ENCODE data around the gene MCTP1.
"Not testable (repeated sequence)": the region's sequence is repeated elsewhere in the genome, so short reads cannot be mapped to it uniquely, and the experiment has no call there.

The MCTP1 gene

GRCh38 chr5:94983861-94984535 is 300.9 kb downstream of the MCTP1 start:
- FAIRE-seq, result no peak
- no peak for DNase-seq (ENCODE audit: insufficient read length, low spot score)

DNA sequence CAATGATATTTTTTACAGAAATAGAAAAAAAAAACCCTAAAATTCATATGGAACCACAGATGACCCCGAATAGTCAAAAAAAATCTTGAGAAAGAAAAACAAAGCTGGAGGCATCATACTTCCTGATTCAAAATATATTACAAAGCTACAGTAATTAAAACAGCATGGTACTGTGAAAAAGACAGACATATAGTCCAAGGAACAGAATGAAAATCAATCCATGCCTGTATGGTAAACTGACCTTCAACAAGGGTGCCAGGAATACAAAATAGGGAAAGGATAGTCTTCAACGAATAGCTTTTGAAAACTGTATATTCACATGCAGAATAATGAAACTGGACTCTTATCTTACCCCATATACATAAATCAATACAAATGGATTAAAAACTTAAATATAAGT is 307.5 kb downstream of the MCTP1 start:
- FAIRE-seq (no peak), DNase-seq (ENCODE audit: insufficient read length, low spot score) (no peak)

- FAIRE-seq (no peak), DNase-seq (ENCODE audit: insufficient read length, low spot score) (no peak)
Measured at GRCh38 chr5:94976853-94977252, 308.0 kb downstream of the MCTP1 start.

GRCh38 chr5:94972268-94972667 is 312.6 kb downstream of the MCTP1 start:
- no peak for DNase-seq (ENCODE audit: insufficient read length, low spot score)
- no peak for FAIRE-seq

- FAIRE-seq, result no peak
- no peak for DNase-seq (ENCODE audit: insufficient read length, low spot score)
Measured at GRCh38 chr5:94969174-94969573, 315.7 kb downstream of the MCTP1 start.

DNA sequence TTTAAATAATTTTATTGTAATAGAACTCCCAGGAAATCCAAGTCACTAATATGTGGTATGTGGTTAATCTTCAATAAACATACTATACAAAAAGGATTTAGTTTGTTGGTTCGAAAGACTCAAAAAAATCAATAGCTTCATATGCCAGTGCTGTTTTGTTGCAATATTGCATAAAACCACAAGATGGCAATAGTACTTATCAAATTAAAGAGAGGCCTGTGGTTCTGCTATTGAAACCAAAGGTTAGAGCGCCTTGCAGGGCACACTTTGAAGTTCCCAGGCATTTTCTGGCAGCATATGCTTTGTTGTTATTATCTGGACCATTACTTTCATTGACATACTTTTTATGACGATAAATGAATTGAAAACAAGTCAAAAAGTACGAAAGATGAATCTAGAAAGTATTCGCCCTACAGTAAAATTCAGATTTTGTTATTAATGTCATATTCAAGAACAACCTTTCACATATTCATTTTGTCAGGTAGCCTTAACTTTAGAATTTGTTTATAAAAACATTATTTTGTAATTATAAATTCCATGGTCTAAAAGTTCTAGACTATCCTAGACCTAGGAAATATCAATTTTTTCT is 316.3 kb downstream of the MCTP1 start:
- no peak for FAIRE-seq
- peak; percentile 30 for DNase-seq (ENCODE audit: insufficient read length, low spot score)

DNA sequence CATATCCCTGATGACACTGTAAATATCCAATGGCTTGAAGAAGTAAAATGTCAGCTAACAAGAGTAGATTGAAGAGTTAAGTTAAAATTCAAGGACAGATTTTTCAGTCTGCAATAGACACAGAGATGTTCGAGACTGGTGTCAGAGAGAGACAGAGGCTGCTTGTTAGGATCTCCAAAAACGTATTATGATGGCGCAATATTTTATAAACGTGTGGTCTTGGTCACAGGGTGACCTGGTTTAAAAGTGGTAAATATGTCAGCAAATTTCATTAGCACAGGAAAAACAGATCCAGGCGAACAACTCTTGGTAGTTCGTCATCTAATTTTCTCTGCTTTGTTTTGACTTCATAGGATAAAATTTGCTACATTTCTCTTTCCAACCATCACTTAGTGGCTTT is 317.4 kb downstream of the MCTP1 start:
- FAIRE-seq, result no peak
- DNase-seq (ENCODE audit: insufficient read length, low spot score), result no peak

DNA sequence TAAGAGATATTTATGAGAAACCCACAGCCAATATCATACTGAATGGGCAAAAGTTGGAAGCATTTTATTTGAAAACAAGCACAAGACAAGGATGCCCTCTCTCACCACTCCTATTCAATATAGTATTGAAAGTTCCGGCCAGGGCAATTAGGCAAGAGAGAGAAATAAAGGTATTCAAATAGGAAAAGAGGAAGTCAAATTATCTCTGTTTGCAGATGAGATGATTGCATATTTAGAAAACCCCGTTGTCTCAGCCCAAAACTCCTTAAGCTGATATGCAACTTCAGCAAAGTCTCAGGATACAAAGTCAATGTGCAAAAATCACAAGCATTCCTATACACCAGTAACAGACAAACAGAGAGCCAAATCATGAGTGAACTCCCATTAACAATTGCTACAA is 325.6 kb downstream of the MCTP1 start:
- DNase-seq (ENCODE audit: insufficient read length, low spot score); FAIRE-seq: not testable (repeated sequence)

DNA sequence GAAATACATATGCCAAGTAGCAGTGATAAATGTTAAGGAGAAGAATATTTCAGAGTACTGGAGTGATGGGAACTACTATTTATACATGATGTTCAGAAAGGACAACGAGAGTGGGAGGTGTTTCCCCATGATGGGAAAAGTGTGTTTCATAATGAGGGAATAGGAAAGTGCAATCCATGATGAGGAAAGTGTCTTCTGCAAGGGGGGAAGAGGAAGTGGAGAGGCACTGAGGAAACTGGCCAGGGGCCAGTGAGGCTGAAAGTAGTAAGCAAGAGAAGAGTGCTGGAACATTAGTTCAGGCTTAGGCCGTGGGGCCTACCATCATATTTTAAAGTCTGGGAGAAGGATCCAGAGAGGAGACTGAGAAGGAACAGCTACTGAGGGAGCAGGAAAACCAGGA is 339.2 kb downstream of the MCTP1 start:
- FAIRE-seq, result no peak
- DNase-seq (ENCODE audit: insufficient read length, low spot score), result no peak

DNA sequence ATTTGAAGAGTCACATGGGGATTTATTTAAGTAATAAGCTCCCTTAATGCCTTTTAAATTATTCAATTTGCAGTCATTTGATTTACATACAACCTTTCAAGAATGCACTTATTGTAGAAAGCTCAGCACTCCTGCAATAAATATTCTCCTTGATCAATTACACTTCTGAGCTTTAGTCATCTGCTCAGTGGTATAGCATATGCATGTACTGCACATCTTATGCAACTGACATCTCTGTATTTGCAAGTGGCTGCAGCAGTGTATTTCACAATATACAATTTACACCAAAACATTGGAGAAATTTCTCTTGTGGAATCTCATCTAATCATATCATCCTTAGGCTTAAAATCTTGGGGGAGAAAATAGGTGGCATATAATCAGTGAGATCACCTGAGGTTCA is 340.7 kb downstream of the MCTP1 start:
- FAIRE-seq, result no peak

DNA sequence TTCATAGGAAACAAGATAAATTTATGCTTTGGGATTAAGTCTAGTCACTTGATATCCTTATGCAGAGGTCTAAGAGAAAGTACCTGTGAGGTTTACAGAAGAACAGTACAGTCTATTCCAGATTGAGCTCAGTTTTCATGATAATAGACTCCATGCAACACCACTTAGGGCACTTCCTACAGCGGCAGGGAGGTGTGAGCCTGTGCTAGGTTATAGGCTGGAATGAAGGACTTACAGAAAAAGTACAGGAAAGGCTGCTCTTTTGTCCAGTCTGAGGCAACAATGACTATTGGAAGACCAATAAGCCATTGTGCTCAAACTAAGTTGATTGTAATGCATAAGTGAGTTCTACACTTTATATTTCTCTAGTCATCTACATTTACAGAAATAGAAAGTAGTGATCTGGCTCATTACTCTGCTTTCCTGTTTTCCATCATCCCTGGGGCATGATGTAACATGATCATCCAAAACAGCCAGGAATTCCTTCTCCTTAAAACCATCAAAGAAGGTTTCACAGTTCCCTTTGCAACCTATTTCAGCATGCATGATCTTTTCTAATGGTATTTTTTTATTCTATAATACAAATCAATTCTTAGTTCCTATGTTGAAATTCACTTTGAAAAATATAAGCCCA is 343.7 kb downstream of the MCTP1 start:
- FAIRE-seq (no peak), DNase-seq (ENCODE audit: insufficient read length, low spot score) (no peak)

More for the DNA sequence above, 340.7 kb downstream of the MCTP1 start:
- no peak for DNase-seq (ENCODE audit: insufficient read length, low spot score)

DNA sequence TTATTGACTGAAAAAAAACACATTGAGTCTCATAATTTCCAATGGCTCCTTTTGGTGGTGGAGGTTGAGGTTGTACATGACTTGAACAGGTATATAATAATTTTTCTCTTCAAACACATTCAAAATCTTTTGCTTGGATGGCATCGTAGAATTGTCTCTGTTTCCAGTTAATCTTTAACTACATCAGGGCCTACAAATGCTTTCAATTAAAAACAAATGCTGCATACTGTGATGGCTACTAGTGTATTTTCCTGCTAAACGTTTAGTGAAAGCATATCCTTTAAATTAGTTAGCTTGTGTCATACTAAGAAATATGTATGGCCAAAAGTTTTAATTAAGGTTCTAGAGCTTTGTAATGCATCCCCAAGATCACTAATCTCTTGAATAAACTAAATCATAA is 352.6 kb downstream of the MCTP1 start:
- DNase-seq (ENCODE audit: insufficient read length, low spot score), result no peak
- no peak for FAIRE-seq

DNA sequence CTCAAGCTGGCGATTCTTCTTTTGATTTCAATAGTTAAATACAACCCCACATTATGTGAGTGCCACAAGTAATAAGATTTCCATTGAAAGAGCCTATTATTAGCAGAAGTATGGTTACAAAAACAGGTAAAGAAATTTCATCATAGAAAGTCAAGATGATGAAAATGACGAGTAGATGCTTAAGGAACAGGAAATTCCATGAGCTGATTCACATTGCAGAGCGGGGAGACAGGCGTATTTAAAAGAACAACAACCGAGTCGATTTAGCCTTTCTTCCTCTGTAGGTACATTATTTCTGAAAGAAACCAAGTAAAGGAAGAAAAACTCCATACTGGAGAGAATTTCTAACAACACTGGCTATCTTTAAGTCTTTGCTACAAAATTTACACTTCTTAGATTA is 356.0 kb downstream of the MCTP1 start:
- DNase-seq (ENCODE audit: insufficient read length, low spot score) (no peak), FAIRE-seq (no peak)

GRCh38 chr5:94920570-94920969 is 364.3 kb downstream of the MCTP1 start:
- no peak for FAIRE-seq
- DNase-seq (ENCODE audit: insufficient read length, low spot score), result no peak

GRCh38 chr5:94916619-94917018 is 368.3 kb downstream of the MCTP1 start:
- DNase-seq (ENCODE audit: insufficient read length, low spot score) (no peak), FAIRE-seq (no peak)

- FAIRE-seq (no peak), DNase-seq (ENCODE audit: insufficient read length, low spot score) (no peak)
Measured at GRCh38 chr5:94911276-94911675, 373.6 kb downstream of the MCTP1 start.

DNA sequence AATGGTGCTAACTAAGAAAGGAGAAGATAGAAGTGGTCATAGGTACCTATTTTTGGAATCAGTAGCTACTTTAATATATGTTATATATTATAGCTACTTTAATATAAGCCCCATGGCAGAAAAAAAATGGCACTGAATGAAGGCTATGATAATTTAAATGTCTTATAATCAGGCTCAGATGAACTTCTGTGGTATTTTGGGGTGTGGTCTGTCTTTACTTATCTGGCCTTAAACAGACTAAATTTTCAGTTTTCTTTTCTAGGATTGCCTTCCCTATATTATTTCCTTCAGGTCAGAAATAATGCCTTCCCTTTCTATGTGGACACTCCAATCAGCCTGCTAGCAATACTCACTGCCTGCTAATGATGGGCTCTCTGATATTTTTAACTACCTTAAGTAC is 374.2 kb downstream of the MCTP1 start:
- FAIRE-seq, result no peak
- DNase-seq (ENCODE audit: insufficient read length, low spot score), result no peak

DNA sequence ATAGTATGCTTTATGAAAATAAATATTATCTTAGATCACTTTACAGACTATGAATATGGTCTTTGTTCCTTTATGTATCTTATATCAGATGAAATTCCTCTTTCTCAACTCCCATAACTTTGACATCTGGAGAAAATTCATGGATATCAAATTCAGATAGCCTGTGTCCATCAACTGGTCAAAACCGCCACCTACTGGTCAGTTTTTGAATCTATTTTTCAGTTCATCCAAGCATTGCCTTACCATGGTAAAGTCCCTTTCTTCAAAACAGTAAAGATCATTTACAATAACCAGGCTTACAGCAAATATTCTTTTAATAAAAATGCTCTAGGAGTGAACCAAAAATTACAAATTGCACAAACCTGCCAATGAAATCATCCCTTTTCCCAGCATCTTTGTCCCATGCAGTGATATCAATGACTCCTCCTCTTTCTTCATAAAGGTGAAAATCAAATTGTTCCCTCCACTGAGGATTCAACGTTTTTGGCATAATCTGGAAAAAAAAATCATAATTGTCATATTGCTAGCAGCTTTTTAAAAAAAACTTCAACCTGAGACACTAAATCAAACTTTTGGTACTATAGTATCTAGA is 375.9 kb downstream of the MCTP1 start:
- DNase-seq (ENCODE audit: insufficient read length, low spot score) (peak; percentile 29), FAIRE-seq (peak; percentile 55)

DNA sequence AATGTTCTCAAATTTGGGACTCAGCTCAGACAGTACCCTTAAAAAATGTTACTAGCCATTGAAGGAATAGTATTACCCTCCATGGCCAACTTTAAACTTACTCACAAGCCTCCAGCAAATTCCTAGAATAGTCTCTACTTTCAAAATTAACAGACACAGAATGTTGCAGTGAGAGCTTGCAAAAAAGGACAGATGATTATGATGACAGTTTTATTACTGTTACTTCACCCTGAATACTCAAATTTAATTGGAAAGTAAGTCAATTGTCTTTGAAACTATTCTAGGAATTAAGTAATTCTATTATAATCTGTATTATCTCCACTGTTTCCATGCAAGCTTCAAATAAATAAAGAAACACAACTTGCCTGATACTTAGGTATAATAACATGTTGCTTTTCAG is 378.1 kb downstream of the MCTP1 start:
- FAIRE-seq, result no peak

DNA sequence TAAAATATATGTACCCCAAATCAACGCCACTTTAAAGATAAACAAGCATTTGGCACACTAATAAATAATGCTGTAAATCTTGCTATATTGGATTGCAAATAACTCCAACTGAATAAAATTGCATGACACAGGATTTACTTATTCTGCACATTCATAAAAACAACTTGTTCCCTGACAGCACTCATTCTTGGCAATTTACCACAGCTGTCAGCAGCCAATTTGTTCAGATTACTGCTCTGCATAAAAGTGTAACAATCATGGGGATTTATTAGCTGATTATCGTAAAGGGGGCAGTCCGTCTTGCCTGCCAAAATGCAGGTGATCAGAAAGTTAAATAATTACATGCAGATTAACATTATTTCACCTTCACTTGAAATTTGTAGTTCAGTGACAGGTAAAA is 381.2 kb downstream of the MCTP1 start:
- no peak for DNase-seq (ENCODE audit: insufficient read length, low spot score)
- no peak for FAIRE-seq

More for the DNA sequence above, 378.1 kb downstream of the MCTP1 start:
- no peak for DNase-seq (ENCODE audit: insufficient read length, low spot score)

DNA sequence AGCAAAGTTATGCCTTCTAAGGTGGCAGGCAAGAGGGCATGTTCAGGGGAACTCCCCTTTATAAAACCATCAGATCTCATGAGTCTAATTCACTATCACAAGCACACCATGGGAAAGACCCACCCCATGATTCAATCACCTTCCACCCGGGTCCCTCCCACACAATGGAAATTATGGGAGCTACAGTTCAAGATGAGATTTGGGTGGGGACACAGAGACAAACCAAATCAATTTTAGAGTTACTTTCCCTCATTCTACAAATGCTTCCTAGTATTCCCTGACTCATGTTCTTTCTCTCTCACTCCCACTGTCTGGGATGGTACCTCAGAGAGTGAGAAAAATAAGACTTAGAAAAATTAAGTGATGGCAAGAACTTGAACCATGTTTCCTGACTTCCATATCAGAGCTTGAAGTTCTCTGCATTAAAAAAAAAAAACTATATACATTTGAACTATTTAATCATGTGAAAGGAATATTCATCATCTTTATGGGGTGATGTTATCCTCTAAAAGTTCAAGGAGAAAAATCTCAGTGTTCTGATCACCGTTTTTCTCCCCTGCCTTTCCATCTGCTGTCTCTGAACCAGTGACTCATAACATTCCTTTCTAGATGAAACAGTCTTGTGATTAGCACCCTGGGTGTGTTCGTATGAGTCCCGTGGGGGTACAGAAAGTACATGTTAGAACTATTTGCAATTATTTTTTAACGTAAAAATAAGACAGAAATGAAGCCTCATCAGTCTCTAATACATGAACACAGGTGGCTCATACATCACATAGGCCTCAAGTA is 383.5 kb downstream of the MCTP1 start:
- FAIRE-seq, result no peak

More for the DNA sequence above, 383.5 kb downstream of the MCTP1 start:
- DNase-seq (ENCODE audit: insufficient read length, low spot score), result peak; percentile 19

Data from HTR-8/SVneo (cell line).